Frontal cortex (tissue), 4 donors: ENCODE measurements around the gene BMP3. TPM values are rescaled to one million over a fixed set of nuclear protein-coding genes. Genes with fewer than 3 reads are reported as not detected.

Experiments used
- DNase-seq, 2 donors: peaks; one replicate each; pipeline ENCODE4 v3.0.0; 2012; ENCODE audit warnings: low spot score in 2 of 2
- FAIRE-seq: peaks from 2 replicates; lab custom pipeline; 2012; peaks lifted over from hg19 to GRCh38; lab: Jason Lieb, UNC
- total RNA-seq: library from RNA; depleted of rRNA; stranded (reverse); fragments of >200 nt; gene quantifications from one replicate; pipeline ENCODE4 v1.2.3, GENCODE V29; 2014
- donor health status: control.
- donor health status: control.
- donor health status: control.

BMP3 gene
- total RNA-seq, 1 donor from 2014 or later: 5.7 TPM

DNA sequence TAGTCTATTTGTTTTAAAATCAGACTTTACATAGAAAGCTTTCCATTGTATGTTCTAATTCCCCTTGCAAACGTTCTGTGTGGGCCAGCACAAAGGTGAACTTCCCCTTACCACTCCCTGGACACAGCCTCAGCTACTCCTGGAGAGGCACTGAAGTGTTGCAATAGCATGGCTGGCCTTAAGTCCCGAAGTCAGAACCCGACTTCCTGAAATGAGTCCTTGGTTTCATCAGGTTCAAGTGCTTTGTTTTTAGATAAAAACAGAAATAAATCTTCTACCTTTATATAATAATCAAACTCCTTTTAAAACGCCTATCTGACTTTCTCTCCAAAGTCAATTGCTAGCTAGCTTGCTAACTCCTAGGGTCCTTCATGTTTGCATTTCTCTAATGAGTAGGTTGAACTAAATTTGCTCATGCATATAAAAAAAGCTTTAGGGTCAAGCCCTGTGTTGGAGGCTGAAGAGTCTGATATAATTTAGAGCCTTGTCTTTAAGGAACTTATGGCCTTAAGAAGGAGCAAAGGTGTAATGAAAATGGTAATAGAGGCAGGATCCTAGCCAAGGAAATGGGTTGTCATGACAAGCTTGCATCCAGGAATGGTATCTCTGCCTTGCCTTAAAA, 9.0 kb downstream of the BMP3 start:
- FAIRE-seq (no peak), DNase-seq (no peak)

DNA sequence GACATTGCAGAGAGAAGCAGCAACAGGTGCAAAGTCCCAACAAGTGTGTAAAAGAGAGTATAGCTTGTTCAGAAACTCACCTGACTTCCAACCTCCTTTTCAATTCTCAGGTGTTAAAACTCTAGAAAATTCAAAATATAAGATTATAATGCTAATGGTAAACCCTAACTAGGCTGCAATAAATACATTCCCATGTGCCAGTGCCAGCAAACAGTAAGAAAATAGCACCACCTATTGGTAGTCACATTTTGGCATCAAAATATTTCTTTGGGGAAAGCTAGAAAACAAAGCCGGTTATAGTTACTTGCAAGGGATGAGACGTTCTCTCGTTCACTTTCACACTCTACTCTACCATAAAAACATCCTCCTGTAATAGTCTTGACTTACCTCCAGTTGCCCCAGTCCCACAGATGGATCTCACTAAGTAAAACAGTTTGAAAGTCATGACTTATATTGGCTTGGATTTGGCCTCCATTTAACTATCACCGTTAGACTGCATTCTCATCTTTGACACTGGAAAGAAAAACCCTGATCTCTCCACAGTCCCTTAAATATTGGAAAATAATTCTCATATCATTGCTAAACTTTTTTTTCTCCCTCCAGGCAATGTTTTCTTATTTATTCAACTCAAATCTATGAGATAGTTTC, 9.6 kb downstream of the BMP3 start:
- DNase-seq: no peak
- peak; percentile 55 for FAIRE-seq

DNA sequence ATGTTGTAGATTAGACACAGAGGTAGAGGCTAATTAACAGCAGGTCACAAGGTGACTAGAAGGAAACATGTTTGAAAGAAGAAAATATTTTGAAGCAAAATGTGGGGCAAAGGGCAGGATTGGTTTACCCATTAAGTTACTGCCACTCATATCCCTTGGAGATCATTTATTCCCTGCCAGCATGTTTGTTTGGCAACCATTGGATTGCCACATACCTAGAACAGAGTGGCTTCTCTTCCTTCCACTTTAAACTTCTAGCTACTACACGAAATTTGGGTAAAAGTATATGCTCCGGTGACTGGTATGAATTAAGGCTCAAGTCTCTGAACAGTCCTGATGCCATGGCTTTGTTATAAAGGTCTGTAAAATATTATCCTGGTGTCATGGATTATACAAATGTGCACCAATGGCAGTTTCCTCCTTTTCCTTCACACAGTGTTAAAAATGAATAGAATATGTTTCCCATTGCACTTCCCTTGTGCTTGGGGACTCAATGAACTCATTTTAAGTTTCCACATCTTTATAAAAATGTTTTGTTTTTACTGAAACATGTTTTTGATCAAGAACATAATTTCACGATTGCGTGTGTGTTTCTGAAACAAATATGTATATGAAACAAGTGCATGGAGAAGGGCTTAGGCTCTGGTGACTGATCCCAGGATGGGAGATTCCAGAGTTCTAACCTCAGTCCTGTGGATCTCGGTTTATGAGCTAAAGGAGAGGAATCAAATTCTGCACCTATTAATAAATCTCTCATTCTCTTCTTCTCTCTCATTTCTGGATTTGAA, 12.3 kb downstream of the BMP3 start:
- DNase-seq: no peak
- no peak for FAIRE-seq

GRCh38 chr4:81049330-81049729, 18.8 kb downstream of the BMP3 start:
- DNase-seq (no peak), FAIRE-seq (no peak)

- FAIRE-seq (no peak), DNase-seq (no peak)
Measured at GRCh38 chr4:81049907-81050306, 19.4 kb downstream of the BMP3 start.

GRCh38 chr4:81052119-81053068, 21.9 kb downstream of the BMP3 start:
- DNase-seq (no peak), FAIRE-seq (no peak)

GRCh38 chr4:81058621-81059020, 28.1 kb downstream of the BMP3 start:
- DNase-seq: no peak
- no peak for FAIRE-seq

GRCh38 chr4:81060587-81061343, 30.3 kb downstream of the BMP3 start:
- DNase-seq: no peak
- no peak for FAIRE-seq

- DNase-seq: no peak
- FAIRE-seq: no peak
Measured at GRCh38 chr4:81061344-81061730, 30.8 kb downstream of the BMP3 start.

DNA sequence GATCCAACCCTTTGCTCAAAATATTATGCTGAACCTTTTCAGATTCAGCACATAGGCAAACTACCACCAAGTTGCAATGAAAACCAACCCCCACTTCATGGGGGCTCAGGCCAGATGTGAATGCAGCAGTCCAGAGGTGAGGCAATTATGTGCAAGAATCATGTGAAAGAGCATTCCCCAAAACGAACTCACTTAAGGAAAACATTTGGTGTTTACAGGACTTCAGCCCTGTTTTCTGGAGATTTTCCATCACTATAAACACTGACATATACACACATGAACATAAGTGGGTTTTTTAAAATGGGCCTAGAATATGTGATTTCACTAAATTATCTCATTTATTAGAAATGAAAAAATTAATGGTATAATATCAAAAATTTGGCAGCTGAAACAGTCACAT, 31.5 kb downstream of the BMP3 start:
- FAIRE-seq (no peak), DNase-seq (no peak)

GRCh38 chr4:81065446-81065845, 34.9 kb downstream of the BMP3 start:
- FAIRE-seq (no peak), DNase-seq (no peak)

GRCh38 chr4:81069706-81070331, 39.3 kb downstream of the BMP3 start:
- DNase-seq (peak; percentile 0 to 7), FAIRE-seq (no peak)

DNA sequence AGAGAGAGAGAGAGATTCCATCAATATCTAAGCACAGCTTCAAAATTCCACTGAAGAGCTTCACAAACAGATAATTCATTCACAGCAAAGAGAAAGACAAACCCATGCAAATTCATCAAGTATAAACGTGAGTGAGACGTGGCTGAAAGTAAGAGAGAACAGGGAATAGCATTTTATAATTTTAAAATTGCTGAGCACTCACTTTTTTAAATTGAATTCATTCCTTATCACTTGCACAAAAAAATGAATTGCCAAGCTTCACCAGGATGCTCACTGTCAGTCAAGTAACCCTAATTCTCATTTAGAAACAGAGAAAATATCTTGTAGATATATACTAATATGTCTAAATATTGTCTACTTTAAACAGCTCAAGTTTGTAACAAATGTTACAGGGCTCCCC, 40.5 kb downstream of the BMP3 start:
- FAIRE-seq: no peak
- DNase-seq: no peak

- DNase-seq (no peak), FAIRE-seq (no peak)
Measured at GRCh38 chr4:81081156-81081555, 50.6 kb downstream of the BMP3 start.

- no peak for DNase-seq
- FAIRE-seq: no peak
Measured at GRCh38 chr4:81084029-81084428, 53.5 kb downstream of the BMP3 start.

DNA sequence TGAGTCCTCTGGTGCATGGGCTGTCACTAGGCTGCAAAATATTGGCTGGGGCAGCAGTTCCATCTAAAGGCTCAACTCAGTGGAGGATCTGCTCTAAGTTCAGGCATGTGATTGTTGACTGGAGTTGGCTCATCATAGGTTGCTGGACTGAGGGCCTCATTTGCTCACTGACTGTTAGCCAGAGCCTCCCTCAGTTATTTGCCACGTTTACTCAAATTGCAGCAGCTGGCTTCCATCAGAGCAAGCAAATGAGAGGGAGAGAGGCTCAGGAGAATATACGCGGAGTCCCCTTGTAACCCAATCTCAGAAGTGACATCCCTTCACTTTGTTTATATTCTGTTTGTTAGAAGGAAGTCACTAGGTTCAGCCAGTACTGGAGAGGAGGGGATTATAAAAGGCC, 54.1 kb downstream of the BMP3 start:
- FAIRE-seq (no peak), DNase-seq (no peak)

GRCh38 chr4:81085291-81085690, 54.8 kb downstream of the BMP3 start:
- no peak for DNase-seq
- FAIRE-seq: no peak

DNA sequence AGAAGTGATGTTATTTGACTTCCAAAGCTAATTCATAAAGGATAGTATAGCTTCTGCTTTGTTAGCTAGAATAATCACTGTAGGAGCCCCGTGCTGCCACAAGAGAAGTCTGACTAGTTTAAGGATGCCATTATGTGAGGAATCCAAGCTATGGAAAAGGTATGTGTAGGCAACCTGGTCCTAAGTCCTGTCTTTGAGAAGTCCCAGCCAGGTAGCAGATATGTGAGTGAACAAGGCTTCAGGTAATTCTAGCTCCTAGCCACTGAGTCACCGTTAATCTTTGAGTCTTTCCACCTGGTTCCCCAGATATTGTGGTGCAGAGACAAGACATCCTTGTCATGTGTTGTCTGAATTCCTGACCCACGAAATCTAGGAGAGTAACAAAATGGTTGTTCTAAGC, 55.5 kb downstream of the BMP3 start:
- FAIRE-seq (no peak), DNase-seq (no peak)
